Glutamatergic neuron (in vitro differentiated cells): Measurements from ENCODE around the gene EFHD2. TPM values are rescaled to one million over a fixed set of nuclear protein-coding genes. Genes with fewer than 3 reads are reported as not detected.

ENCODE experiments used
- DNase-seq: peaks from one replicate; pipeline ENCODE4 v3.0.0; 2022
- H3K27ac Mint-ChIP-seq: one replicate; pipeline ENCODE4 v1.8.0; 2020; ENCODE audit warnings: mild to moderate bottlenecking, mixed read lengths, inconsistent platforms; ENCODE audit not compliant: unreplicated experiment
- H3K27me3 Mint-ChIP-seq: one replicate; pipeline ENCODE4 v1.8.0; 2020; ENCODE audit warnings: mild to moderate bottlenecking, moderate library complexity, mixed read lengths, inconsistent platforms; ENCODE audit not compliant: unreplicated experiment
- H3K36me3 Mint-ChIP-seq: one replicate; pipeline ENCODE4 v1.8.0; 2020; ENCODE audit warnings: mild to moderate bottlenecking, mixed read lengths, inconsistent platforms; ENCODE audit not compliant: unreplicated experiment
- H3K4me1 Mint-ChIP-seq: one replicate; pipeline ENCODE4 v1.8.0; 2020; ENCODE audit warnings: mild to moderate bottlenecking, low read depth, mixed read lengths, inconsistent platforms; ENCODE audit not compliant: unreplicated experiment
- H3K4me3 Mint-ChIP-seq: one replicate; pipeline ENCODE4 v1.8.0; 2020; ENCODE audit warnings: mild to moderate bottlenecking, mixed read lengths, inconsistent platforms; ENCODE audit not compliant: unreplicated experiment
- H3K9me3 Mint-ChIP-seq: one replicate; pipeline ENCODE4 v1.8.0; 2020; ENCODE audit warnings: mild to moderate bottlenecking, moderate library complexity, mixed read lengths, inconsistent platforms; ENCODE audit not compliant: unreplicated experiment
- long read RNA-seq: library from polyadenylated mRNA; unstranded; transcript quantifications from one replicate; pipeline ENCODE4 v2.0.0, GENCODE V29; 2020; ENCODE audit not compliant: unreplicated experiment
- total RNA-seq: library from RNA; stranded (reverse); fragmentation: NEBNext Ultra II Directional; extraction: Animal tissue kit (Norgen Biotek cat#: 25700); gene quantifications from one replicate; pipeline ENCODE4 v1.2.1, GENCODE V29; 2021; ENCODE audit not compliant: unreplicated experiment
- TF ChIP-seq, protein P1 (sequence below): fragments of 200-600 bp; sonication (generic); IDR thresholded peaks from one replicate; pipeline ENCODE4 v1.5.0; 2021; ENCODE audit not compliant: partially characterized antibody, unreplicated experiment

Gene EFHD2, protein sequence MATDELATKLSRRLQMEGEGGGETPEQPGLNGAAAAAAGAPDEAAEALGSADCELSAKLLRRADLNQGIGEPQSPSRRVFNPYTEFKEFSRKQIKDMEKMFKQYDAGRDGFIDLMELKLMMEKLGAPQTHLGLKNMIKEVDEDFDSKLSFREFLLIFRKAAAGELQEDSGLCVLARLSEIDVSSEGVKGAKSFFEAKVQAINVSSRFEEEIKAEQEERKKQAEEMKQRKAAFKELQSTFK
- total RNA-seq: 2.6 TPM
- long read RNA-seq, partial matches to known transcripts: 1 of 1 reads
- long read RNA-seq, other reads (novel, unspliced or antisense): 0 of 1 reads

DNA sequence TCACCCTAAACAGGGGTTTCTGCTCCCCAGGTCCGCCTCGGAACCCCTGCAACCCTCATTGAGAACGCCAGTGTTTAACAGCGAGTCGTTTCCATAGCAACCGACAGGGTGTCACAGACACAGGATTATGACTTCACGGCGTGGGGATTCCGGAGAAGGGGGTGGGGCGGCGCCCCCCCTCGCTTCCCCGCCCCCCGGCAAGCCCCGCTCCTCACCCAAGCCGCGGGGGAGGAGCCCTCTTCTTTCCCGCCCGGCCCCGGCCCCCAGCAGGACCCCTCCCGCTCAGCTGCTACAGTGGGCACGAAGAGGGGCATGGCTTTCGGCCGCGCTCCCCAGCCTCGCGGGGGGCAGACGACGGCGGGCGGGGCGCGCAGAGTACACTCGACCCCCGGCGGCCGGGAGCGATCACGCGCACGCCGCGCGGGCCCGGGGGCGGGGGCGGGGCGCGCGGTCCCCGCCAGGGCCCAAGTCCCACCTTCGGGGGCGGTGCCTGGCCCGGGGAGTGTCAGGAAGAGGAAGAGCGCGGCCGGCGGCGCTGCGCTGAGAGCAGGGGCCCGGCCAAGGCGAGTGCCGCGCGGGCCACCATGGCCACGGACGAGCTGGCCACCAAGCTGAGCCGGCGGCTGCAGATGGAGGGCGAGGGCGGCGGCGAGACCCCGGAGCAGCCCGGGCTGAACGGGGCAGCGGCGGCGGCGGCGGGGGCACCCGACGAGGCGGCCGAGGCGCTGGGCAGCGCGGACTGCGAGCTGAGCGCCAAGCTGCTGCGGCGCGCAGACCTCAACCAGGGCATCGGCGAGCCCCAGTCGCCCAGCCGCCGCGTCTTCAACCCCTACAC lies at the start of gene EFHD2:
EFHD2 (plus strand) TSS at position 501 of the 835 bp plus-strand sequence; CDS start at position 585, 84 bp downstream.
- peaks cover 18% of the 10 kb centered on the region for H3K27me3 Mint-ChIP-seq
- H3K27ac Mint-ChIP-seq: no peak within 1 kb of the TSS
- peak within 1 kb of the TSS; percentile 86 for H3K4me3 Mint-ChIP-seq
- H3K4me1 Mint-ChIP-seq: peaks cover 8% of the 10 kb centered on the region
- H3K9me3 Mint-ChIP-seq: peaks cover 7% of the 10 kb centered on the region
- H3K36me3 Mint-ChIP-seq: no peaks in the 10 kb centered on the region
- TF ChIP-seq, protein P1, sequence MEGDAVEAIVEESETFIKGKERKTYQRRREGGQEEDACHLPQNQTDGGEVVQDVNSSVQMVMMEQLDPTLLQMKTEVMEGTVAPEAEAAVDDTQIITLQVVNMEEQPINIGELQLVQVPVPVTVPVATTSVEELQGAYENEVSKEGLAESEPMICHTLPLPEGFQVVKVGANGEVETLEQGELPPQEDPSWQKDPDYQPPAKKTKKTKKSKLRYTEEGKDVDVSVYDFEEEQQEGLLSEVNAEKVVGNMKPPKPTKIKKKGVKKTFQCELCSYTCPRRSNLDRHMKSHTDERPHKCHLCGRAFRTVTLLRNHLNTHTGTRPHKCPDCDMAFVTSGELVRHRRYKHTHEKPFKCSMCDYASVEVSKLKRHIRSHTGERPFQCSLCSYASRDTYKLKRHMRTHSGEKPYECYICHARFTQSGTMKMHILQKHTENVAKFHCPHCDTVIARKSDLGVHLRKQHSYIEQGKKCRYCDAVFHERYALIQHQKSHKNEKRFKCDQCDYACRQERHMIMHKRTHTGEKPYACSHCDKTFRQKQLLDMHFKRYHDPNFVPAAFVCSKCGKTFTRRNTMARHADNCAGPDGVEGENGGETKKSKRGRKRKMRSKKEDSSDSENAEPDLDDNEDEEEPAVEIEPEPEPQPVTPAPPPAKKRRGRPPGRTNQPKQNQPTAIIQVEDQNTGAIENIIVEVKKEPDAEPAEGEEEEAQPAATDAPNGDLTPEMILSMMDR: no peak
- DNase-seq: peak; percentile 70

DNA sequence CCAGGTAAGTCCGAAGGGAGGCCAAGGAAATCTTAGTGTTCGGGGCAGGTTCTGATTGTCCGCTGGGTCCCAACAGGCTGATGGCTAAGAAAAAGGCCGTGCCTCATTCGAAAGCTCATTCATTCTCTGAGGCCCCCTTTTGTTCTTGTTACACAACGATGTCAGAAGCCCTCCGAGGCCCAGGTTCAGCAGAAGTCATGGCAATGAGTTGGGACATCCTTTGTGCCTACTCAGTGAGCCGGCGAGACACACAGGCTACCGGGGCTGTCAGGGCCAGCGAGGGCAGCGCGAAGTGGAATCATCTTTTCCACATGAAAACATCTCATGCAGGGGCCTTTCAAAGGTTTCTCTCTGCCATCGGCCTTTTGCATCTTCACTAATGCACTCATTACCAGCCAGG lies 49.0 kb upstream of the EFHD2 start:
- peaks cover 6% of the 10 kb centered on the region for H3K27me3 Mint-ChIP-seq
- H3K9me3 Mint-ChIP-seq: peaks cover 4% of the 10 kb centered on the region
- peaks cover 9% of the 10 kb centered on the region for H3K36me3 Mint-ChIP-seq
- no peak for DNase-seq
- TF ChIP-seq, protein P1: no peak
- H3K4me3 Mint-ChIP-seq: no peak overlapping the region
- no peaks in the 10 kb centered on the region for H3K4me1 Mint-ChIP-seq
- H3K27ac Mint-ChIP-seq: no peak overlapping the region

DNA sequence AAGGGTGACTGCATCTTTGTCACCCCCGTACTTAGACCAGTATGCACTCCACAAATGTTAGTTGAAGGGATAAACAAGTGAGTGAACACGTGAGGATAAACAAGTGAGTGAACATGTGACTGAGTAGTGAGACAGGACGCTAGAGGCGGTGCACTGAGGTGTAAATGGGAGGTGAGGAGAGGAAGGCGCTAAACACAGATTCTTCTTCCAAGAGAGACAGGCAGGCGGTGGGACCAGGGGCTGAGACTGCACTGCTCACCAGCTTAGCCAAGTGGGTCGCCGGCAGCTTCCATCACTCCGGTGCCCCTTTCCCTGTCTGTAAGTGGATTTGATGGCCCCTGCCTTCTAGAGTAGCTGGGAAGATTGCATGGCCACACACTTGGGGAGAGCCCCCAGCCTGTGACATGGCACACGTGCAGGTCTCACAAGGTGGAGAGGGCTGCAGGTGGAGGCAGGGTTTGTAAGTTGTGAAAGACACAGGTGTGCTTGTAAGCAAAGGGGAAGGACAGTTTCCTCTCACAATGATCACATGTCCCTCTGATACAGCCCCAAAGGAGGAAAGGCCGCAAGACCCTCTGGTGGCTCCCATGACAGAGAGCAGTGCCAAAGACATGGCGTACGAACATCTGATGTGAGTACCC lies 47.5 kb upstream of the EFHD2 start:
- TF ChIP-seq, protein P1: no peak
- no peak overlapping the region for H3K4me3 Mint-ChIP-seq
- H3K36me3 Mint-ChIP-seq: peaks cover 9% of the 10 kb centered on the region
- peaks cover 4% of the 10 kb centered on the region for H3K9me3 Mint-ChIP-seq
- no peak for DNase-seq
- H3K27me3 Mint-ChIP-seq: peaks cover 6% of the 10 kb centered on the region
- H3K4me1 Mint-ChIP-seq: no peaks in the 10 kb centered on the region
- H3K27ac Mint-ChIP-seq: no peak overlapping the region

DNA sequence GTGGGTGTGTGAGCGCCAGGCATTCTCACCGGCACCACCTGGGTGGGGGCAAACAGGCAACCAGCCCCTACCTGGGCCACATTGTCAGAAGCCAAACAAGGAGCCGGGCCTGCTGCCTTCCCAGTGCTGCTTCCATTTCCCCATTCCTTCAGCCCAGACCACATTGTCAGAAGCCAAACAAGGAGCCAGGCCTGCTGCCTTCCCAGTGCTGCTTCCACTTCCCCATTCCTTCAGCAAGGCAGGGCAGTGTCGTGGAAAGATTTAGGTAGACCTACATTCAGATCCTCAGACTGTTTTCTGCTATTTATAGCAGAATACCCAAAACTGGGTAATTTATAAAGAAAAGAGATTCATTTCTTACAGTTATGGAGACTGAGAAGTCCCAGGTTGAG lies 47.0 kb upstream of the EFHD2 start:
- TF ChIP-seq, protein P1: no peak
- peaks cover 5% of the 10 kb centered on the region for H3K9me3 Mint-ChIP-seq
- H3K27me3 Mint-ChIP-seq: peaks cover 6% of the 10 kb centered on the region
- peaks cover 9% of the 10 kb centered on the region for H3K36me3 Mint-ChIP-seq
- H3K27ac Mint-ChIP-seq: no peak overlapping the region
- H3K4me3 Mint-ChIP-seq: no peak overlapping the region
- DNase-seq: no peak
- no peaks in the 10 kb centered on the region for H3K4me1 Mint-ChIP-seq
